Fibroblast of pulmonary artery (primary cell): ENCODE results near the gene DSC1.

ENCODE experiments used
- DNase-seq: peaks from one replicate; pipeline ENCODE4 v3.0.0-alpha.2; 2010; ENCODE audit warnings: low read depth
- H3K4me3 ChIP-seq: replicated peaks from 2 replicates; pipeline ENCODE4 v1.5.1; 2011; ENCODE audit warnings: low read depth, mild to moderate bottlenecking, control low read depth, low read length, moderate library complexity
- TF ChIP-seq, protein P1 (sequence below): IDR thresholded peaks from 2 replicates; pipeline ENCODE4 v1.5.1; 2011; ENCODE audit warnings: mild to moderate bottlenecking, control low read depth, low read length, inconsistent platforms; ENCODE audit errors: missing control alignments

The DSC1 gene

GRCh38 chr18:31079973-31080372 is 82.7 kb downstream of the DSC1 start:
- H3K4me3 ChIP-seq: no peak overlapping the region
- DNase-seq: no peak
- TF ChIP-seq, protein P1, sequence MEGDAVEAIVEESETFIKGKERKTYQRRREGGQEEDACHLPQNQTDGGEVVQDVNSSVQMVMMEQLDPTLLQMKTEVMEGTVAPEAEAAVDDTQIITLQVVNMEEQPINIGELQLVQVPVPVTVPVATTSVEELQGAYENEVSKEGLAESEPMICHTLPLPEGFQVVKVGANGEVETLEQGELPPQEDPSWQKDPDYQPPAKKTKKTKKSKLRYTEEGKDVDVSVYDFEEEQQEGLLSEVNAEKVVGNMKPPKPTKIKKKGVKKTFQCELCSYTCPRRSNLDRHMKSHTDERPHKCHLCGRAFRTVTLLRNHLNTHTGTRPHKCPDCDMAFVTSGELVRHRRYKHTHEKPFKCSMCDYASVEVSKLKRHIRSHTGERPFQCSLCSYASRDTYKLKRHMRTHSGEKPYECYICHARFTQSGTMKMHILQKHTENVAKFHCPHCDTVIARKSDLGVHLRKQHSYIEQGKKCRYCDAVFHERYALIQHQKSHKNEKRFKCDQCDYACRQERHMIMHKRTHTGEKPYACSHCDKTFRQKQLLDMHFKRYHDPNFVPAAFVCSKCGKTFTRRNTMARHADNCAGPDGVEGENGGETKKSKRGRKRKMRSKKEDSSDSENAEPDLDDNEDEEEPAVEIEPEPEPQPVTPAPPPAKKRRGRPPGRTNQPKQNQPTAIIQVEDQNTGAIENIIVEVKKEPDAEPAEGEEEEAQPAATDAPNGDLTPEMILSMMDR: no peak
